ENCODE data around the gene VEGFB. TPM values are rescaled to one million over a fixed set of nuclear protein-coding genes. Genes with fewer than 3 reads are reported as not detected.

VEGFB gene
- total RNA-seq, 2 experiments from 2014 or later, result 80.0 to 80.3 TPM

DNA sequence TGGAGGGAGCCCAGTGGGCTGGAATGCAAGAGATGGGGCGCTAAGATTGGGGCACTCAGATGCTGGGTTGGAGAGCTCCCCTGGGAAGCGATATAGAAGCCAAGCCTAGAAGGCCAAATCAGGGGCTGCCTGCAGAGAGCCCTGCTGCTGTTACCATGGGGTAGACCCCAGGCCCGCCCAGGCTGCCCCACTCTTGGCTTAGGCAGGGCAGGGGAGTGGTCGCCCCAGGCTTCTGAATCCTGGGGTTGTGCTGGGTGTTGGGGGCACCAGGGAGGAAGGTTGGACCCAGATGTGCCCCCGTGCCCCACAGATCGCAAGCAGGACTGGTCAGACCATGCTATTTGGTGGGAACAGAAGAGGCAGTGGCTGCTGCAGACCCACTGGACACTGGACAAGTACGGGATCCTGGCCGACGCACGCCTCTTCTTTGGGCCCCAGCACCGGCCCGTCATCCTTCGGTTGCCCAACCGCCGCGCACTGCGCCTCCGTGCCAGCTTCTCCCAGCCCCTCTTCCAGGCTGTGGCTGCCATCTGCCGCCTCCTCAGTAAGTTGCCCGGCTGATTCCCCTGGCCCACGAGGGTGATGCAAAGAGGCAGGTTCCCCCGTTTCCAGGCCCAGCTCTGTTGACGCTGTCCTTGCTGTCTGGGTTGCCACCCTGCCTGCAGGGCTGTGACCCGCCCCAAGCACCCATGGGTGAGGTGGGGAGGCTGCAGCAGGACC lies 23.9 kb upstream of the VEGFB start:
- H3K27ac Mint-ChIP-seq, result no peak overlapping the region
- ChIA-PET POLR2A (no interaction called here), CTCF (interaction anchor here (0.6 kb wide), 1 partner anchor 40 kb away, joined by 3 read pairs; no protein-coding TSS in a partner anchor)
- H3K4me3 Mint-ChIP-seq, result no peak overlapping the region
- no peak for ATAC-seq
- H3K27me3 Mint-ChIP-seq, result no peaks in the 10 kb centered on the region
- H3K4me1 Mint-ChIP-seq, result peaks cover 37% of the 10 kb centered on the region
- intact Hi-C loops (cut with DNase I, micrococcal nuclease), result no loop called here
- H3K9me3 Mint-ChIP-seq (ENCODE audit: low read depth), result no peaks in the 10 kb centered on the region
- no peak for DNase-seq
- peaks cover 77% of the 10 kb centered on the region for H3K36me3 Mint-ChIP-seq (ENCODE audit: low read depth)

DNA sequence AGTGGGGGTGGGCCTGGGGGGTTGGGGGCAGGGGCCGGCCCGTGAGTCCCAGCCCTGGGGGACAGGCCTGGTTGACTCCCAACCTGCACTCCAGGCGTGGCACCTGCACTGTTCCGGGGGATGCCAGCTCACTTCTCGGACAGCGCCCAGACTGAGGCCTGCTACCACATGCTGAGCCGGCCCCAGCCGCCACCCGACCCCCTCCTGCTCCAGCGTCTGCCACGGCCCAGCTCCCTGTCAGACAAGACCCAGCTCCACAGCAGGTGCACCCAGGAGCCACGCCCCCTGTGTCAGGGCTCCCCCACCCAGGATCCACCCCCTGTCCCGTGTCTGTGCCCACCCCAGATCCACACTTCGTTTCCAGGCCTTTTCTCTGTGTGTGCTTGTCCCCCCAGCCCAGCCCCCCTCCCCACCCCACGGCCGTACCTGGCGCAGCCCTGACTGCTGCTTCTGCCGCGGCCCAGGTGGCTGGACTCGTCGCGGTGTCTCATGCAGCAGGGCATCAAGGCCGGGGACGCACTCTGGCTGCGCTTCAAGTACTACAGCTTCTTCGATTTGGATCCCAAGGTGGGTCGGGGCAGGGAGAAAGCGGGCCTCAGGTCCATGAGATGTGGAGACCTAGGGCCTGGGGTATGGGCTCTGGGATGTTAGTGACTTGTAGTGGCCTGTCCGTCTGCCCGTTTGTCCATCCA lies 23.1 kb upstream of the VEGFB start:
- CTCF ChIA-PET, result interaction anchor here (0.6 kb wide), 1 partner anchor 41 kb away, joined by 3 read pairs; no protein-coding TSS in a partner anchor
- Mint-ChIP-seq H3K27me3 (no peaks in the 10 kb centered on the region), H3K4me1 (peaks cover 29% of the 10 kb centered on the region), H3K36me3 (ENCODE audit: low read depth) (peaks cover 72% of the 10 kb centered on the region), H3K4me3 (no peak overlapping the region), H3K27ac (no peak overlapping the region), H3K9me3 (ENCODE audit: low read depth) (no peaks in the 10 kb centered on the region)
- DNase-seq (no peak), ATAC-seq (no peak)
- POLR2A ChIA-PET, result interaction anchor here (0.7 kb wide), 1 partner anchor 12 kb away, joined by 3 read pairs; no protein-coding TSS in a partner anchor
- intact Hi-C loops (cut with DNase I, micrococcal nuclease), result no loop called here

DNA sequence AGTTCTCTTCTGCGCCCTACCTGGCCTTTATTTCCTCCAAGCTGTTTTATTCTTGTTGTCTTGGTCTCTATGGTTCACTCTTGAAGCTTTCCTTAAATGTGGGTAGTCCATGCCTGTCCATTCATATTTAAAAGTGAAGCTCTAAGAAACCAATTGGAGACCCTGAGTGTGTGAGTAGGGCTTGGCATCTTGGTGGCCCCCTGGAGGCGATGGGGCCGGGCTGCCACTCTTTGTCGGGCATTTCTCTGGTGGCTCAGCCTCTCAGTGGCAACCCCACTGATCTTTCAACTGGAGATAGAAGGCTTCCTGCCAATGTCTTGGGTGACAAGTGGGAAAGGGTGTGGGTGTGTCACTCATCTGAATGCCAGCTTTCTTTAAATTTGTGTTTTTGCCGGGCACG lies 17.5 kb upstream of the VEGFB start:
- no peak for ATAC-seq
- Mint-ChIP-seq H3K4me1 (peaks cover 10% of the 10 kb centered on the region), H3K27ac (no peak overlapping the region)

DNA sequence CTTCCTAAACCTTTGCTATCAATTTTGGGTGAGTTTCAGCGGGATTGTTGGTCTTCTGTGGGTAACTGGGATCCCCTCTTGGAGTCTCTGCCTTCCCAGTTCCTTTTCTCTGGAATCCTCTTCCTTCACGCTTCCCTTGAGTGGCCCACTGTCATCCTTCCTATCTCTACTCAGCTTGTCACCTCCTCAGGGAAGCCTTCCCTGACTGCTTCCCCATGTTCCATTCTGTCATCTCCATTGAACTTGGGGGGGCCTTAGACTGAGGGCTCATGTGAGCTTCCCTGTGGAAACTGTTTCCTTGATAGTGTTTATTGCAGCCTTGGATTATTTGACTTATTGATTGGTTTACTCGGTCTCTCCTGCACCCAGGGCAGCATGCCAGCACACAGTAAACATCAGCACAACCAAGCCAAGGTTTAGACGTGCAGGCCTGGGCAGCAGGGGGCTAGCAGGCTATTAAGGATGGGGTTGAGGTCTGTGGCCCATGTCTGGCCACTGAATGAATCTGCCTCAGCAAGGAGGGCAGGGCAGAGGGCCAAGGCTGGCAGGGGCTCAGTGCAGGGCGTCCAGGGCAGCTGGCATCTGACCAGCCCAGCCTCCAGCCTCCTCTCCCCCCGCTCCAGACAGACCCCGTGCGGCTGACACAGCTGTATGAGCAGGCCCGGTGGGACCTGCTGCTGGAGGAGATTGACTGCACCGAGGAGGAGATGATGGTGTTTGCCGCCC lies 15.6 kb upstream of the VEGFB start:
- no peak overlapping the region for H3K27ac Mint-ChIP-seq

More for the DNA sequence above, 17.5 kb upstream of the VEGFB start:
- no peak for DNase-seq
- ChIA-PET POLR2A (interaction anchor here (0.6 to 1.1 kb wide), 2 partner anchors 9 to 1286 kb away, joined by 3 to 4 read pairs; no protein-coding TSS in a partner anchor), CTCF (interaction anchor here (0.6 to 2.9 kb wide), 5 partner anchors 10 to 84 kb away, joined by 3 to 12 read pairs (median 3); no protein-coding TSS in a partner anchor)
- Mint-ChIP-seq H3K4me3 (no peak overlapping the region), H3K36me3 (ENCODE audit: low read depth) (peaks cover 48% of the 10 kb centered on the region), H3K9me3 (ENCODE audit: low read depth) (no peaks in the 10 kb centered on the region), H3K27me3 (no peaks in the 10 kb centered on the region)
- intact Hi-C loops (cut with DNase I, micrococcal nuclease), result no loop called here

DNA sequence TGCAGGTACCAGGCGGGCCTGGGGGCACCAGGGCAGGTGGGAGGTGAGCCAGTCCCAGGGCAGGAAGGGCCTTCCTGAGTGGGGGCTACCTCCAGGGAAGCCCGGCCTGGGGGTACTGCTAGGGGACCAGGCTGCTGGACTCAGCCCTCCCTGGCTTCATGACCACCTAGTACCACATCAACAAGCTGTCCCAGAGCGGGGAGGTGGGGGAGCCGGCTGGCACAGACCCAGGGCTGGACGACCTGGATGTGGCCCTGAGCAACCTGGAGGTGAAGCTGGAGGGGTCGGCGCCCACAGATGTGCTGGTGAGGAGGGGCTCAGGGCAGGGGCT lies 15.1 kb upstream of the VEGFB start:
- peaks cover 41% of the 10 kb centered on the region for H3K36me3 Mint-ChIP-seq (ENCODE audit: low read depth)
- H3K9me3 Mint-ChIP-seq (ENCODE audit: low read depth), result no peaks in the 10 kb centered on the region
- ATAC-seq, result no peak
- peaks cover 8% of the 10 kb centered on the region for H3K4me1 Mint-ChIP-seq
- no peak for DNase-seq
- intact Hi-C loops (cut with DNase I, micrococcal nuclease), result no loop called here
- no peak overlapping the region for H3K4me3 Mint-ChIP-seq
- CTCF ChIA-PET, result interaction anchor here (2.9 kb wide), 1 partner anchor 15 kb away, joined by 12 read pairs; no protein-coding TSS in a partner anchor
- no peak overlapping the region for H3K27ac Mint-ChIP-seq
- no peaks in the 10 kb centered on the region for H3K27me3 Mint-ChIP-seq
- POLR2A ChIA-PET, result no interaction called here

More for the DNA sequence above, 15.6 kb upstream of the VEGFB start:
- intact Hi-C loops (cut with DNase I, micrococcal nuclease), result no loop called here
- no peak for DNase-seq
- ChIA-PET CTCF (interaction anchor here (2.9 kb wide), 1 partner anchor 14 kb away, joined by 12 read pairs; no protein-coding TSS in a partner anchor), POLR2A (no interaction called here)
- Mint-ChIP-seq H3K27me3 (no peaks in the 10 kb centered on the region), H3K36me3 (ENCODE audit: low read depth) (peaks cover 40% of the 10 kb centered on the region), H3K4me1 (peaks cover 10% of the 10 kb centered on the region), H3K4me3 (no peak overlapping the region), H3K9me3 (ENCODE audit: low read depth) (no peaks in the 10 kb centered on the region)
- ATAC-seq, result no peak

DNA sequence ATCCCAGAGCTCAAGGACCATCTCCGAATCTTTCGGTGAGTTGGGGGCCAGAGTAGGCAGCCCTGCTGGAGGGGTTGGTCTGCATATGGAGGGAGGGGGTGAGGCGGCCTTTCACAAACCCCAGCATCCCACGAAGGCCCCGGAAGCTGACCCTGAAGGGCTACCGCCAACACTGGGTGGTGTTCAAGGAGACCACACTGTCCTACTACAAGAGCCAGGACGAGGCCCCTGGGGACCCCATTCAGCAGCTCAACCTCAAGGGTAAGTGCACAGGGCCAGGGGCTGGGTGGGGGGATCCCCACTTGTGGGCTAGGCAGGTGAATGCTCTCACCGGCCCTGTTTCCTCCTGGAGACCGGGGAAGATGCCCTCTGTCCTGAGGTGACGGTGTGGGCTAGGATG lies 14.6 kb upstream of the VEGFB start:
- no peak overlapping the region for H3K27ac Mint-ChIP-seq
- ChIA-PET CTCF (no interaction called here), POLR2A (no interaction called here)
- no peak overlapping the region for H3K4me3 Mint-ChIP-seq
- H3K36me3 Mint-ChIP-seq (ENCODE audit: low read depth), result peaks cover 36% of the 10 kb centered on the region
- H3K9me3 Mint-ChIP-seq (ENCODE audit: low read depth), result no peaks in the 10 kb centered on the region
- ATAC-seq, result no peak
- no peaks in the 10 kb centered on the region for H3K27me3 Mint-ChIP-seq
- intact Hi-C loops (cut with DNase I, micrococcal nuclease), result no loop called here
- no peak for DNase-seq
- H3K4me1 Mint-ChIP-seq, result peaks cover 7% of the 10 kb centered on the region

DNA sequence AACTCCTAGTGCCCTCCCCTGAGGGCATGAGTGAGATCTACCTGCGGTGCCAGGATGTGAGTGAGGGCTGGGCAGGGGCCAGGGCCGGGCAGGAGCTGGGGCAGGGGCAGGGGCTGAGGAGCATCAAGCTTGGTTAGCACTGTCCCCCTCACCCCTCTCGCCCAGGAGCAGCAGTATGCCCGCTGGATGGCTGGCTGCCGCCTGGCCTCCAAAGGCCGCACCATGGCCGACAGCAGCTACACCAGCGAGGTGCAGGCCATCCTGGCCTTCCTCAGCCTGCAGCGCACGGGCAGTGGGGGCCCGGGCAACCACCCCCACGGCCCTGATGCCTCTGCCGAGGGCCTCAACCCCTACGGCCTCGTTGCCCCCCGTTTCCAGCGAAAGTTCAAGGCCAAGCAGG lies 14.1 kb upstream of the VEGFB start:
- ATAC-seq (no peak), DNase-seq (no peak)
- Mint-ChIP-seq H3K27ac (no peak overlapping the region), H3K4me1 (peaks cover 6% of the 10 kb centered on the region), H3K27me3 (no peaks in the 10 kb centered on the region), H3K9me3 (ENCODE audit: low read depth) (no peaks in the 10 kb centered on the region), H3K36me3 (ENCODE audit: low read depth) (peaks cover 31% of the 10 kb centered on the region), H3K4me3 (no peak overlapping the region)
- intact Hi-C loops (cut with DNase I, micrococcal nuclease), result no loop called here
- ChIA-PET POLR2A (no interaction called here), CTCF (no interaction called here)

DNA sequence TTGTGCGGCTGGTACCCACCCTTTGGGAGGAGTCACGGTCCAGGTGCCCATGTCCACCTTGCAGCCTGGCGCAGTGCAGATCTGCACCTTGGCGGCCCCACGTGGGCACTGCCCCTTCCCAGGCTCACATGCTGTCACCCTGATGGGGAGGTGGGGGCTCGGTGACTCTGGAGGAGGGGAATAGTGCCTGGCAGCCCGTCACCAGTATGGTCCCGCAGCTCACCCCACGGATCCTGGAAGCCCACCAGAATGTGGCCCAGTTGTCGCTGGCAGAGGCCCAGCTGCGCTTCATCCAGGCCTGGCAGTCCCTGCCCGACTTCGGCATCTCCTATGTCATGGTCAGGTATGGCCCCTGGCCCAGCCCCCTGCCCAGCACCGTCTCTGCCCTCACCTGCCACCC lies 13.6 kb upstream of the VEGFB start:
- intact Hi-C loops (cut with DNase I, micrococcal nuclease), result no loop called here
- H3K27ac Mint-ChIP-seq, result no peak overlapping the region
- no peaks in the 10 kb centered on the region for H3K9me3 Mint-ChIP-seq (ENCODE audit: low read depth)
- peaks cover 29% of the 10 kb centered on the region for H3K36me3 Mint-ChIP-seq (ENCODE audit: low read depth)
- DNase-seq, result no peak
- H3K4me3 Mint-ChIP-seq, result no peak overlapping the region
- H3K4me1 Mint-ChIP-seq, result peaks cover 6% of the 10 kb centered on the region
- no peaks in the 10 kb centered on the region for H3K27me3 Mint-ChIP-seq
- CTCF ChIA-PET, result no interaction called here
- POLR2A ChIA-PET, result no interaction called here
- ATAC-seq, result no peak

DNA sequence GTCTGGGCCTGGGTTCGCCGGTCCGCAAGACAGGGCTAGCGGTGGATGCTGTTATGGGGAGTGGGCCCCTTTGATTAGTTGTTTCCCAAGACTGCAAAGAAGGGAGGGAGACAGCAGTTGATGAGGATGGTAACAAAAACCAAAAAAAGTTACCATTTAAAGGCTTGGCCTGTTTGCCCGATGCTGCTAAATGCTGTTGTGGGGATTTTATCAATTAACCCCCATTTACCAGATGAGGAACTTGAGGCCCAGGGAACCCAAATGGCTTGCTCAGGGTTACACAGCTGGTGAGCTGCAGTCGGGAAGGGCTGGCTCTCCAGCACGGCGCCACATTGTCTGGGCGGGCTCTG lies 11.8 kb upstream of the VEGFB start:
- Mint-ChIP-seq H3K27me3 (no peaks in the 10 kb centered on the region), H3K4me1 (peaks cover 11% of the 10 kb centered on the region), H3K36me3 (ENCODE audit: low read depth) (peaks cover 20% of the 10 kb centered on the region), H3K9me3 (ENCODE audit: low read depth) (no peaks in the 10 kb centered on the region), H3K4me3 (no peak overlapping the region), H3K27ac (no peak overlapping the region)
- ATAC-seq, result no peak
- ChIA-PET POLR2A (interaction anchor here (4.4 kb wide), 1 partner anchor 16 kb away, joined by 28 read pairs; the partner anchor contains the start of gene FERMT3), CTCF (interaction anchor here (0.8 kb wide), 1 partner anchor 8 kb away, joined by 3 read pairs; no protein-coding TSS in a partner anchor)
- DNase-seq, result no peak
- intact Hi-C loops (cut with DNase I, micrococcal nuclease), result no loop called here

DNA sequence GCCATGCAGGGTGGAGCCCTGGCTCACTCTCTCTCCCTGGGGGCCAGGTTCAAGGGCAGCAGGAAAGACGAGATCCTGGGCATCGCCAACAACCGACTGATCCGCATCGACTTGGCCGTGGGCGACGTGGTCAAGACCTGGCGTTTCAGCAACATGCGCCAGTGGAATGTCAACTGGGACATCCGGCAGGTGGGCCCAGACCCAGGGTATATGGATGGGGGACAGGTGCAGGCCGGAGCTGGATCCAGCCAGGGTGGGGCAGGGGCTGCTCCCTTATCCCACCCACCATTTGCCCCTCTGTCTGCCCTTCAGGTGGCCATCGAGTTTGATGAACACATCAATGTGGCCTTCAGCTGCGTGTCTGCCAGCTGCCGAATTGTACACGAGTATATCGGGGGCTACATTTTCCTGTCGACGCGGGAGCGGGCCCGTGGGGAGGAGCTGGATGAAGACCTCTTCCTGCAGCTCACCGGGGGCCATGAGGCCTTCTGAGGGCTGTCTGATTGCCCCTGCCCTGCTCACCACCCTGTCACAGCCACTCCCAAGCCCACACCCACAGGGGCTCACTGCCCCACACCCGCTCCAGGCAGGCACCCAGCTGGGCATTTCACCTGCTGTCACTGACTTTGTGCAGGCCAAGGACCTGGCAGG lies 11.3 kb upstream of the VEGFB start:
- H3K36me3 Mint-ChIP-seq (ENCODE audit: low read depth), result peaks cover 18% of the 10 kb centered on the region

More for the DNA sequence above, 11.3 kb upstream of the VEGFB start:
- Mint-ChIP-seq H3K27me3 (no peaks in the 10 kb centered on the region), H3K27ac (no peak overlapping the region), H3K4me1 (peaks cover 16% of the 10 kb centered on the region), H3K4me3 (no peak overlapping the region), H3K9me3 (ENCODE audit: low read depth) (no peaks in the 10 kb centered on the region)
- DNase-seq (no peak), ATAC-seq (no peak)
- intact Hi-C loops (cut with DNase I, micrococcal nuclease), result no loop called here
- ChIA-PET POLR2A (interaction anchor here (0.5 to 4.4 kb wide), 2 partner anchors 11 to 17 kb away, joined by 3 to 28 read pairs; partner anchors contain the start of gene FERMT3), CTCF (interaction anchor here (0.6 to 1.5 kb wide), 9 partner anchors 8 to 602 kb away, joined by 3 to 6 read pairs (median 4); partner anchors contain the start of genes FERMT3, PRDX5 and TRMT112)
